Vagina (tissue), 2 donors: ENCODE data around the gene SLC24A3.

Experiments used
- POLR2A ChIP-seq, 2 donors: fragments of 450-650 bp; IDR thresholded peaks; one replicate each; pipeline ENCODE4 v1.6.1; 2017; ENCODE audit warnings: antibody characterized with exemption in 2 of 2, mild to moderate bottlenecking in 2 of 2, moderate library complexity in 2 of 2
- POLR2AphosphoS5 ChIP-seq, 2 donors: sonication (generic); formaldehyde crosslinking; IDR thresholded peaks; one replicate each; pipeline ENCODE4 v1.9.0; 2017; ENCODE audit warnings: antibody characterized with exemption in 2 of 2, mild to moderate bottlenecking in 2 of 2, low read depth in 1 of 2; ENCODE audit not compliant: insufficient read depth in 1 of 2
- TF ChIP-seq, protein P1 (sequence below), 3 experiments: fragments of 450-650 bp in 2 of 3; fragments of 200-600 bp in 1 of 3; sonication (generic) in 1 of 3; IDR thresholded peaks; one replicate each; pipeline ENCODE4 v1.5.1; 2017 to 2019; ENCODE audit warnings: antibody characterized with exemption in 3 of 3, mild to moderate bottlenecking in 2 of 3, moderate library complexity in 2 of 3

DNA sequence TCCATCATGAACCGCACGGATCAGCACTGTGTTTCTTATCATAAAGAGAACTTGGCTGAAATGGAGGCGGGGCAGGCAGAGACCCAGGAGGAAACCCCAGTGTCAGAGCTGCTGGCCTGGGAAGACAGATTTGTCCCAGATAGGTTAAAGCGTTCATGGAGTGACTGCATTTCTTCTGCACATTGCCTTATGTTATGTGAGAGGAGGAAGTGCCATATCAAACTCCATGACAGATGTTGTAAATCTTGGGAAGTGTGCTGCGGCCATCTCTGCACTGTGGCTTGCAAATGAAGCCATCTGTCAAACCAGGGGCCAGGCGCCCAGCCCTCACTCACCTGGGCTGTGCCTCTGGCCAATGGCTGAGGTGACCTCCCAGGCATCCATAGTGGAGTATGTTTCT, 163.0 kb downstream of the SLC24A3 start:
- TF ChIP-seq, protein P1, sequence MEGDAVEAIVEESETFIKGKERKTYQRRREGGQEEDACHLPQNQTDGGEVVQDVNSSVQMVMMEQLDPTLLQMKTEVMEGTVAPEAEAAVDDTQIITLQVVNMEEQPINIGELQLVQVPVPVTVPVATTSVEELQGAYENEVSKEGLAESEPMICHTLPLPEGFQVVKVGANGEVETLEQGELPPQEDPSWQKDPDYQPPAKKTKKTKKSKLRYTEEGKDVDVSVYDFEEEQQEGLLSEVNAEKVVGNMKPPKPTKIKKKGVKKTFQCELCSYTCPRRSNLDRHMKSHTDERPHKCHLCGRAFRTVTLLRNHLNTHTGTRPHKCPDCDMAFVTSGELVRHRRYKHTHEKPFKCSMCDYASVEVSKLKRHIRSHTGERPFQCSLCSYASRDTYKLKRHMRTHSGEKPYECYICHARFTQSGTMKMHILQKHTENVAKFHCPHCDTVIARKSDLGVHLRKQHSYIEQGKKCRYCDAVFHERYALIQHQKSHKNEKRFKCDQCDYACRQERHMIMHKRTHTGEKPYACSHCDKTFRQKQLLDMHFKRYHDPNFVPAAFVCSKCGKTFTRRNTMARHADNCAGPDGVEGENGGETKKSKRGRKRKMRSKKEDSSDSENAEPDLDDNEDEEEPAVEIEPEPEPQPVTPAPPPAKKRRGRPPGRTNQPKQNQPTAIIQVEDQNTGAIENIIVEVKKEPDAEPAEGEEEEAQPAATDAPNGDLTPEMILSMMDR (IDR thresholded peaks at IDR 0.05), result no peak
- TF ChIP-seq POLR2A (IDR thresholded peaks at IDR 0.05) (no peak), POLR2AphosphoS5 (IDR thresholded peaks at IDR 0.05; ENCODE audit: insufficient read depth in 1 of 2, low read depth in 1 of 2) (no peak)
